ENCODE measurements around the gene ZNF385B. TPM values are rescaled to one million over a fixed set of nuclear protein-coding genes. Genes with fewer than 3 reads are reported as not detected.

Gene ZNF385B
- total RNA-seq, 2 donors from 2014 or later = 0.61 to 1.2 TPM

DNA sequence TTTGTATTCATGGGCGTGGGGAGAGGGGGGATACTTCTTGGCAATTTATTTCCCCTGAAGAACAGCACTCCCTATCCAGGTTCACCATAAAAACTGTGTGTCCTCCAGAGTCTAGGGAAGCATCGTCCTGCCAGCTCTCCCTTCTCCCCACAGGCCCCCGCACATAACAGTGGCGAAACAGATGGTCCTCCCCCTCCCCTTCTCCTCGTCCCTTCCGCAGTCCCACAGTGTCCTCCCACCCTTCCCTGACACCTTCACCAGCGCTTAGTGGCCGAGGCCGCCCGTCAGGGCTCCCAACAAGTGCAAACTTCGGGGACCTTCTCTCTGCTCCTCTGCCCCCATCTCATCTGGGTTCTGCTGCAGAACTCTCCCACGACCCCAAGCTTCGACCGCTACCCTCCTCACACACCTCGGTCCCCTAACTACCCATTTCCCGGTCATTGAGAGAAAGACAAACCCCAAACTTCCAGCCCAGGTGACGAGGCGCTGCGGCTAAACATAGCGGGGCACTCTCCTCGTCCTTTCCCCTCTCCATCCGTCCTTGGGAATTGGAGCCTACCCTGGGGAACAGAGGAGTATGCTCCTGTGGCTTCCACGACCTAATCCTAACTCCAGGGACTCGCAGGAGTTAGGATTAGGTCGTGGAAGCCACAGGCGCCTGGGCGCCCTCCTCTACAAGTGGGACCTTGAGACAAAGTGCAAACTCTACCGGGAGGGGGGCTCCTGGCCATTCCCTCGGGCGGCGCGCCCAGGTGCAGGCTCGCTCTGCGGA is 971 bp downstream of the ZNF385B start:
- ATAC-seq (no peak), DNase-seq (no peak)
- intact Hi-C loops (cut with DNase I, micrococcal nuclease) = no loop called here

DNA sequence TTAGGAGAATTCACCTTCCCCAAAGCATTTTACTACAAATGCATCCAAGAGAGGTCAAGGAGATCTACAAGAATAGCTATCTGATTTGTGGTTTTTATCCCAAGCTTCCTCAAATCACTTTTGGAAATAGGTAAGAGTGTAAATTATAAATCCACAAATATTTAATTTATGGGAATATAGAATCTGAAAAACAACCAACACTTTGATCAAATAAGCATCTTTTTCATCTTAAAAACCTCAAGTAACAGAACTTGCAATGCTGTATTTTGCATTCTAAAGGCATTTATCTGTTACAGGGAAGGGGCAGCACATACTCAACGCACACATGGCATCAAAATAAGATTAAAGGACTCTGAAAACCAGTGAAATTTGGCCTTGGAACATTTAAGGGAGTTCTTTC is 1.9 kb downstream of the ZNF385B start:
- ATAC-seq (no peak), DNase-seq (no peak)
- intact Hi-C loops (cut with DNase I, micrococcal nuclease) = no loop called here

DNA sequence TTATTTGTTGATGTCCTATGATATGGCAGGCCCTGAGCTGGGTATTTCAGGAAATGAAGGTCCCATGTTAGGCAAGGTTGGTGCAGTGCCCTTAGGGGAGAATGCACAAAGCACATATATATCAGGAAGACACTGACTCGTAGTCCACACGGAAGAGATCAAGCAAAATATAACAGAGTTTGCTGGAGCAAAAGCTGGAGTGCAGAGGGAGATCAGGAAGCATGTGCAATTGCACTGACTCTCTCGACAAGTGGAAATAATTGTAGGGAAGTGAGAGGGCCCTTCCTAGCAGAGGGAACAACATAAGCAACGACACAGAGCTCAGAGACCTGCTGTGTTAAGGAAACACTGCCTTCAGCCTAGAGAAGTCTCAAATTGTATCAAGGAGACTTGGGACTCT is 4.2 kb downstream of the ZNF385B start:
- ATAC-seq = no peak
- intact Hi-C loops (cut with DNase I, micrococcal nuclease) = no loop called here

DNA sequence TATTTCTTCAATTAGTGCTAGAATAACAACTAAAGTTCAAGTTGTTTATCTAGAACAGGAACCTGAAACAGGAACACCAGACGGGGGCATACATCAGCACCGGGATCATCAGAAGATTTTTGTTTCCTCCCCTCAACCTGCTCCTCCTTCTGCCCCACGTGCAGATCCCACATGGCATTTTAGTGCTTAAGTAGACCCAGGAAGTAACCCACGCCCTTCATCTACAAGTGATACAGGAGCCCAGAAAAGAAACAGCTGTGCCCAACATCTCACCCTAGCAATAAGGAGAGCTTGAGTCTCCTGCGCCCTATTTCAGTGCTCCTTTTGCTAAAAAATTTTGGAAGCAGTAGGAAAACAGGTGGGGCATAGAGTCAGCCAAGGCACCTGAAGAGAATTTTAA is 5.2 kb downstream of the ZNF385B start:
- DNase-seq (no peak), ATAC-seq (no peak)
- intact Hi-C loops (cut with DNase I, micrococcal nuclease) = no loop called here

More for the DNA sequence above, 4.2 kb downstream of the ZNF385B start:
- no peak for DNase-seq

DNA sequence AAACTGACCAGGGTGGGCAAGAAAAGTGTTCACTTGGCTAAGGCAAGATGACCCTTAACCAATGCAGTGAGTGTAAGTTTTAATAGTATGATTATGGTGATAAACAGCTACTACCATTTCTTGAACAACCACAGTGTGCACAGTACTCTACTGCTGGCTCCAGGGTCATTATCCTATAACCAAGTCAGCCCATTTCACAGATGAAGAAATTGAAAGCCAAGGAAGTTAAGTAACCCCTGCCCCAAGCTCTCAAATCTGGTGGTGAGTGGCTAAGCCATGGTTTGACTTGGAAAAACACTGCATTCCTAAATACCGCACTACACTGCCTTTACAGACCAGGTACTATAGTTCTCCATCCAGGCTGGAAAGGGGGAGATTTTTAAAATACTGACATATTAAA is 5.7 kb downstream of the ZNF385B start:
- ATAC-seq = no peak
- intact Hi-C loops (cut with DNase I, micrococcal nuclease) = no loop called here
- no peak for DNase-seq

DNA sequence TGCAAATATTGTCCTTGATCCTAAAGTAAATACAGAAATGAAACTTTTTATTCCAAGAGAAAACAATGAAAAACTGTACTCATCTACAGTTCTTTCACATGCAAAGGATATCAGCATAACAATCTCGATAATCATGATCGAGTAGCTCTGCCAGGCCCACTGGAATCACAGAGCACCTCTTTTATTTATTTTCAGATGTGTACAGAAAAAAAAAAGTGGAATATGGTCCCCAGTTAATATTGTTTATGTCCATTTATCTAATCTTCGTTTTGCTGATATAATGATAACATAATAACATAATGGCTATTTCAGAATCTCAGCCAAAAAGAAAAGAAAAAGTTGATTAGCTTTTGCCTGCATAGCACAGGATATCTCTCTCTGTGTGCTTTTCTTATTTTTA is 6.5 kb downstream of the ZNF385B start:
- no peak for DNase-seq
- intact Hi-C loops (cut with DNase I, micrococcal nuclease) = no loop called here
- ATAC-seq = no peak

DNA sequence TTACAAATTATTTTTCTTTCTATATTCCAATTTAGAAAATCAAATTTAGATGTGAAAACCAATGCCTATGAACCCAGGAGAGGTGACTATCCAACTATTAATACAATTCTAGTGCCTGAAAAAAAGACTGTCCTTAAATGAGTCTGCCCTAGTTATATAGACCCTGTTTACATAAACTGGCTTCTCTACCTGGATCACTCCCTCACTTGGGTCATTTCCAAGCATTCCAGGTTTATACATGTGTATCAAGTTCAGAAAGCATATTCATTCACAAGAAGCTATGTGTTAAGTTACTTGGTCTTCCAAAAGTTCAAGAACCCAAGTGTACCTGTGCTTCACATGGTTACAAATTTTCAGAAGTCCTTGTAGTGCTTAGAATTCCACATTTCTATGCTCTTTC is 8.3 kb downstream of the ZNF385B start:
- DNase-seq = no peak
- intact Hi-C loops (cut with DNase I, micrococcal nuclease) = no loop called here
- no peak for ATAC-seq

DNA sequence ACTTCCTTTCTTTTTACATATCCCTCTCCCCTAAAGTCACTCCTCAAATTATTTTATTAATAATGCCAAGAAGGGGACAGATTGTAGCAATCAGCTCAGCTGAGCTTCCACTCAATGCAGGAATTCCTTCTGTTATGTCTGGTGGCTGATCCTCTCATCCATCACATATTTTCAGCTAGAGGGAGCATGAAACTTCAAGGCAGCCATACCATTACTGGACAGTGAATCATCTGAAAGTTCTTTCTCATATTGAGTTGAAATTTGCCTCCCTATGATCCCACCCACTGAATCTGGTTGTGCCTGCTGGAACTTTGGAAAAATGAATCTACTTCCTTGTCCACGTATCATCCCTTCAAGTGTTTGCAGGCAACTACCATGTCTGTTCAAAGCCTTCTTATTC is 11.2 kb downstream of the ZNF385B start:
- DNase-seq (no peak), ATAC-seq (no peak)
- intact Hi-C loops (cut with DNase I, micrococcal nuclease) = no loop called here

DNA sequence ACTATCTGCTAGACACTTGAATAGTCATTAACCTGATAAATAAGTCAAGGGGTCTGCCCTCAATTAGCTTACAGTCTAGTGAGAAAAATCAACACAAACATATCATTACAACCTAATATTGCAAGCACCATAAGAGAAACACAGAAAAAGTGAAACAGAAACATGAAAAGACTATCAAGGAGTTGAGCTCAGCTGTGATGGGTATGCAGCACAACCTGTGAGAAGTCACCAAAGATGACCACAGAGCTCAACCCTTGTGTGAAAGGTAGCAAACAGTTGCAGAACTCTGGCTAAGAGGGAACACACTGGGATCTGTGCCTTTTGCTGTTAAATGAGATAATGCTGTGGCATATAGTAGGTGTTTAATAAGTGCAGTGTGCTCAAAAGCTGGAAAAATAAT is 11.7 kb downstream of the ZNF385B start:
- no peak for DNase-seq
- intact Hi-C loops (cut with DNase I, micrococcal nuclease) = no loop called here
- no peak for ATAC-seq

DNA sequence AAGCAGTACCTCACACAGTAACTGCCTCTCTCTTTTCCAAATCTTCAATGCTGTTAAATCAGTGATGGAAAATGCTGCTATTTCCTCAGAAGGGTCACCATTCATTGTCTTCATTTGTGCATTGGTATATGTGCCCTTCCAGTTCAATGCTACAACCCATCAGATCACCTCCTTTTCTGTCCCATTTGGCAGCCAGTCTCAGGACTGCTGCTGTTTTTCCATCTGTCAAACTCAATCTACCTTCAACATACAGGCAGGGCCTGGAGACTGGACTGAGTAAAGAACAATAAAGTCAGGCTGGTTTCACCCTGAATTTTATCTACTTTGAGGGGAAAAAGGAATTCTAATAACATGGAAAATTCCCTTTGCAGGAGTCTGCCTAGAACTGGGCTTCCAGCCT is 17.9 kb downstream of the ZNF385B start:
- intact Hi-C loops (cut with DNase I, micrococcal nuclease) = no loop called here
- DNase-seq (no peak), ATAC-seq (no peak)

DNA sequence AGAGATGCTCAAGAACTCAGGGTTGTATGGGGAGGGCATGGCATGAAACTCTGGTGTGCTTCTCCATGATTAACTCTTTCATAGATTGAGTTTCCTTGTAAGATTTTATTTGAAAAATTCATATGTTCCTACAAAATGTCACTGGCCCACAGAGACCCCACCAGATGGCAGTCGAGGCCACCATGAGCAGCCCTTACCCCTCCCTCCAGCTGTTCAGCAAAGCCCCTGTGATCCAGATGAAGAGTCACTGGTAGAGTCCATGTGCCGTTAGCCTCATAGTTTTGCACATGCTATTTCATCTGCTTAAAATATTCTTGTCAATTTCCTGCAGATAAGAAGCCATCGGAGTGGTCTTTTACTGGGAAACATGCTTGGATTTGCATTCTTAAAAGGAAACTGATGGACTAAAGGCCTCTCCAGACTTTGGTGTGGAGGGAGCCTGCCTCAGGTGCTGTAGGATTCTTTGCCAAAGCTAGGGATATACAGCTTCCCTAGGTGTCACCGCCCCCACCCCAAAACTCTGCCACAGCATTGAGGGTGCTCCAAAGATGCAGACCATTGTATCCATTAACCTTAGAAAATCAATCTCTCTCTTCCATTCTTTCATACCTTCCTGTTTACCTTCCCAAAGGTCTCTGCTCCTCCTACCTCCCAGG is 18.8 kb downstream of the ZNF385B start:
- DNase-seq = peak in 1 of 2 donors; percentile 6

DNA sequence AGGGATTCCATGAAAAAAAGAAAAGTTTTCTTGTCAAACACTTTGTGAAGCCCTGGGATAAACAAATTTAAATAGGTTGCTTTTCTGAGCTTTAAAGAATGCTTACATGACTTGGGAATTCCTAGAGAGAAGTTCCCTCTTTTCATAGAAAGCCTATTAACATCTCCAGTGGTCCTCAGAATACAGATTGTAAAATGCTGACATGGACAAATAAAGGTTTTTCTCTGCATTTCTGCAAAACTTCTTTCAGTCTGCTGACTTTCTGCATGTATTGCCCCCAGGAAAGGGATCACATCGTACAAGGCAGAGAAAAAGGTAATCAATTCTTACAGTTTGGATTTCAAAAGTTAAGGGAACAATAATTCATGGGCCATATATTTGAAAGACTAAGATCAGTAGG is 20.6 kb downstream of the ZNF385B start:
- no peak for ATAC-seq
- no peak for DNase-seq
- intact Hi-C loops (cut with DNase I, micrococcal nuclease) = no loop called here

More for the DNA sequence above, 18.8 kb downstream of the ZNF385B start:
- ATAC-seq = no peak
- intact Hi-C loops (cut with DNase I, micrococcal nuclease) = no loop called here

DNA sequence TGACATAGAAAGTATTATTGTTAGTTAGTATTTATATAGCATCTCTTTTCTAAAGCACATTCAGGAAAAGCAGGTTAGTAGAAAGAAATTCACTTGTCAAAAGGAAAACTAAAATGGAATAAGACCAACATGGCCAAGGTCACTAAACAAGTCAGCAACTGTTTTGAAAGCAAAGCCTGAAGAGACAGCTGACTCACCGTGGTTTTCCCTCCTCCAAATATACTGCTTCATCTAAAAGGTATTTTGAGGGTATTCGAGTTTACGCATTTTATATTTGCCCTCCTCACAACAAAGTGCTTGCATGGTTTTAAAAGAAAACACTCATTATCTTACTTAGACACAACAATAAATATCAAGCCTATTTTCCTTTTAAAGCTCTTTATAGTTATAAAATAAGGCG is 24.0 kb downstream of the ZNF385B start:
- ATAC-seq (no peak), DNase-seq (no peak)
- intact Hi-C loops (cut with DNase I, micrococcal nuclease) = no loop called here

DNA sequence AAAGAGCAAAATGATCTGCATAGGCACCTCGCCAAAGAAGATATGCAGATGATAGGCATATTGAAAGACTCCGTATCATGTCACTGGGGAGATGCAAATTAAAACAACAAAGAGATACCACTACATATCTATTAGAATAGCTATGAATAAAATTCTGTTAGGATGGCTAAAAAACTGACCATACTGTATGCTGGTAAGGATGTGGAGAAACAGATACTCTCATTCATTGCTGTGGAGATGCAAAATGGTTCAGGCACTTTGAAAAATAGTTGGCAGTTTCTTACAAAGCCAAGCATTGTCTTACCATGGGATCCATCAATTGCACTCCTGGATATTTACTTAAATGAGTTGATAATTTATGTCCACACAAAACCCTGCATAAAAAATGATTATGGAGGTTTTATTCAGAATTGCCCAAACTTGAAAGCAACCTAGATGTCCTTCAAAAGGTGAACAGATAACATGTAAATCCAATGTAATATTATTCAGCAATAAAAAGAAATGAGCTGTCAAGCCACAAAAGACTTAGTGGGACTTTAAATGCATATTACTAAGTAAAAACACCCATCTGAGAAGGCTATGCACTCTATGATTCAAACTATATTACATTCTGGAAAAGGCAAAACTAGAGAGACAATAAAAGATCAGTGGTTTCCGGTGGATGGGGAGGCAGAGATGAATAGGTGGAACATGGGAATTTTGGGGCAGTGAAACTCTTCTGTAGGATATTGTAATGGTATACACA is 31.2 kb downstream of the ZNF385B start:
- ATAC-seq (no peak), DNase-seq (no peak)
- intact Hi-C loops (cut with DNase I, micrococcal nuclease) = no loop called here

DNA sequence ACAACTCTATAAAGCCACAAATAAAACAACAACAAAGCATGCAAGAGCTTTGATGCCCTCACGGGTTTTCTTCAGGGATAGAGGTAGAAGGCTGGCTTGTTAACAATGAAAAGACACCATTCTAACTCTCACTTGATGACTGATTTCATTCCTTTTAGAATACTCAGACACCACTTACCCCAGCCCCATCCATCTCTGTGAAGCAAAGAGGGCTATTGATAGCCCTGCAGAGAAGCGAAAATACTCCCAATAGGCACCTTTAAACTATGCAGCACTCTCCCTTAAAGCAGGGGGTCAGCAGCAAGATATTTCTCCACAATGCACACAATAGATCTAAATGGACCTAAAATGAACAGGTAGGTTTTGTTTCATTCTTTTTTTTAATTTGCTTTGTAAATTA is 35.1 kb downstream of the ZNF385B start:
- ATAC-seq (no peak), DNase-seq (no peak)
- intact Hi-C loops (cut with DNase I, micrococcal nuclease) = no loop called here

DNA sequence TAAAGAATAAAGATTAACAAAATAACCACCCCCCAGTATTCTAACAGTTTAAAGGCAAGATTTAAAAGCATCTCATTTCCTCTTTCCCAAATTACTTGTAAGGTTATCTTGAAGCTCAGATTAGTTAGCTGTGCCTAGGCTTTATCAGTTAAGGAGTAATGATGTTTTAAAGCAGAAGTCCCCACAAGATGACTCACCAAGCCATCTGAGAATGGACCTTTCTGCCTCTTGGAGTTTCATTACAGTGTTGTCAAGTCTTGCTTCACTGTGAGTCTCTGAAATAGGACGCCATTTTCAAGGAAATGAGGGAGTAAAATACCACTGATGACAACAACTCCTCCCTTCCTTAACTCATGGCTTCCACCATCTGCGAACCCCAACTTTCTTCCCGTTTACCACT is 35.9 kb downstream of the ZNF385B start:
- DNase-seq (no peak), ATAC-seq (no peak)
- intact Hi-C loops (cut with DNase I, micrococcal nuclease) = no loop called here

DNA sequence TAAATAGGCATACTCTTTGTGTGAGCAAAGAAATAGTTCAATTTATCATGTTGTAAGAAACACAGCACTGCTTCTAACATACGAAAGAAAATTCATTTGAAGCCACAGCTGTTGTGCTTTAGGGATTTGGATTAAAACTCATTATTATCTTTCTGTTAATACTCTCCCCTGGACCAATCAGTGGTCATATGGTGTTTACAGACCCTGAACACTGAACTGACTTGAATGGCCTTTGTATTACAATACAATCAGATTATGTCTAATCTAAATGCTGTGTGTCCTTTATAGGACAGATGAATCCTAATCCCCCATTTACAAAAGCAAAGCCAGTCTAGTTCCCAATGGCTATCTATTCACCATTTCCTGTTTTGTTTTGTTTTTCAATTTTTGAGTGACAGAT is 36.5 kb downstream of the ZNF385B start:
- intact Hi-C loops (cut with DNase I, micrococcal nuclease) = no loop called here
- DNase-seq = no peak
- ATAC-seq = no peak

DNA sequence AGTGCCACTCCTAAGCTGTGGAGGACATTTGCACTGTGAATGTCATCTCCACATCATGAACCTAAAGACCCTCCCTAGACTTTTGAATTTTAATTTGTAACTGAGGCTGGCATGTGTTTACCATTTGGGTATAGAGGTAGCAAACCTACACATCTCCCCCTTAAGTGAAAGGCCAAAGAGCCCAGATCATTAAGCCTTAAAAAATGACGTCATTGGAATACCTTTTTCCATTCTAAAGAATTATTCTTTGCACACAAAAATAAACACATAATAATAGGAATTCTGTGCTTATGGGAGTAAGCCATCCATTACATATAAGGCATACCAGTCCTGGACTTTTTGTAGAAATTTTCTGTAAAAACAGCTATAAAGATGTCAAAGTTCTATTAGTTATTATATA is 38.9 kb downstream of the ZNF385B start:
- intact Hi-C loops (cut with DNase I, micrococcal nuclease) = no loop called here
- DNase-seq (no peak), ATAC-seq (no peak)

DNA sequence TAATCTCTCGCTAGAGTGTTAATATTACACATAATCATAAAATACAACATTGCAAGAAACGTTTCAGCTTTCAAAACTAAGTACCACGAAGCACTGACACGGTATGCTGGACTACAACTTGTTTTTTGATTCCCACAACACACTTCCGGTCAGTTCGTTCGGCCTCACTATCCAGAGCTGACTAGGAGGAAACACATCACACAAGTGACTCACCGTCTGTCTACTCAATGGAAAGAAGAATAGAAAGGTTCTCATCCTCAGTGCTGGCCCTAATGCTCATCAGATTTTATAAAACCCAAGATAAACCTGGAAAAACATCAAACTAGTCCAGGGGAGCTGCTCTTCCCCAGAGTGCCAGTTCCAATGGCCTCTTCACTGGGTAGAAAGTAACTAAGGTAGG is 42.9 kb downstream of the ZNF385B start:
- no peak for ATAC-seq
- DNase-seq = no peak
- intact Hi-C loops (cut with DNase I, micrococcal nuclease) = loop anchor here in 1 of 2 donors (5.0 kb wide), 1 partner anchor 106 kb away; no protein-coding TSS in a partner anchor
